Ectodermal cell (in vitro differentiated cells): ENCODE results near the gene ADORA1.

Experiments used
- H3K27ac ChIP-seq: 2 replicates; pipeline ENCODE4 v1.7.0; 2013; ENCODE audit warnings: mild to moderate bottlenecking, low read depth, low read length; ENCODE audit not compliant: insufficient read depth, poor library complexity, severe bottlenecking
- H3K27me3 ChIP-seq: 2 replicates; pipeline ENCODE4 v1.7.0; 2013; ENCODE audit warnings: mild to moderate bottlenecking, low read length; ENCODE audit not compliant: insufficient read depth, control insufficient read depth, poor library complexity, severe bottlenecking
- H3K36me3 ChIP-seq: one replicate; pipeline ENCODE4 v1.7.0; 2013; ENCODE audit warnings: low read length; ENCODE audit not compliant: control insufficient read depth, insufficient read depth
- H3K4me1 ChIP-seq: one replicate; pipeline ENCODE4 v1.7.0; 2013; ENCODE audit warnings: low read length; ENCODE audit not compliant: control insufficient read depth, insufficient read depth
- H3K4me3 ChIP-seq: 2 replicates; pipeline ENCODE4 v1.7.0; 2013; ENCODE audit warnings: low read depth, low read length, control low read depth; ENCODE audit not compliant: insufficient read depth
- H3K9me3 ChIP-seq: 2 replicates; pipeline ENCODE4 v1.7.0; 2013; ENCODE audit warnings: mild to moderate bottlenecking, low read length, moderate library complexity; ENCODE audit not compliant: control insufficient read depth
- WGBS, 2 experiments: methylation state at CpG; one replicate each; pipeline ENCODE4 v1.1.7; 2013; ENCODE audit warnings: missing lambda C conversion rate in 2 of 2; 5-methylcytosine and 5-hydroxymethylcytosine counted together

Gene ADORA1

DNA sequence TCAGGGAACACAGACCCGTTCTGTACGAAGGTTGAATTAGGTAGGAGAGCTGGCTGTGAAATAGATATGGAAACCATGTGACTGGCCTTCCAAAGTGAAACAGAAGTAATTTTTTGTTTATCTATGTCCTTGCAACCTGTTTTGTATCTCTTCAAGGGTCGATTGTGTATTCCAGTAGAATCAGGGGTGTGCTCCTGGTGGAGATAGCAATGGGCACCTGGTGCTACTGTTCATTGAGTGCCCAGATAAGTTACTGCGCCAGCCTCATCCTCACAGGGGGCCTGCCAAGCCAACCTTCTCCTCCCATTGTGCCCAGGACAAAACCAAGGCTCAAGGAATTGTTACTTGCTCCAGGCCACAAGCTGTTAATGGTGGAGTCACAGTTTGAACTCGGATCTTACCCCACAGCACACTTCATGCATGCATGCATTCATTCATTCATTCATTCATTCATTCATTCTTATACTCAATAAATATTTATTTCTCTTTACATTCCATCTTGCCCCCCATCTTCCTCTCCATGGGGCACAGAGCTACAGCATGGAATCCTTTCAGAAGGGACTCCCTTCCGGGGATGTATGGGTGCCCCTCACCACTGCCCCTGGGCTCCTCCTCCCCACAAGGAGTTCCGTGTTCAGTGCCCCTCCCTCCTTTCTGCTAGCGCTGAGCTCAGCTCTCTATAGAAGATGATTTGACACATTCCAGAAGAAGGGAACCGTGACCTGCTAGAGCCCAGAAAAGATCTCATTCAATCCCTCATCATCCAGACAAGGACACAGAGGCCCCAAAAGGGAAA lies 24.0 kb downstream of the ADORA1 start:
- no peaks in the 10 kb centered on the region for H3K27me3 ChIP-seq
- WGBS, 2 experiments: 75 to 76% methylated on average over 9 of the region's 9 CpGs
- H3K4me3 ChIP-seq: no peak overlapping the region
- no peak overlapping the region for H3K27ac ChIP-seq
- H3K4me1 ChIP-seq: peaks cover 67% of the 10 kb centered on the region
- no peaks in the 10 kb centered on the region for H3K36me3 ChIP-seq
- no peaks in the 10 kb centered on the region for H3K9me3 ChIP-seq

- Histone ChIP-seq H3K36me3 (no peaks in the 10 kb centered on the region), H3K27ac (peak overlapping the region; percentile 77), H3K4me1 (peaks cover 67% of the 10 kb centered on the region), H3K9me3 (no peaks in the 10 kb centered on the region), H3K27me3 (no peaks in the 10 kb centered on the region), H3K4me3 (no peak overlapping the region)
- 38 to 39% methylated on average over 10 of the region's 10 CpGs for WGBS, 2 experiments
Observed at GRCh38 chr1:203152158-203153034, 24.9 kb downstream of the ADORA1 start.

DNA sequence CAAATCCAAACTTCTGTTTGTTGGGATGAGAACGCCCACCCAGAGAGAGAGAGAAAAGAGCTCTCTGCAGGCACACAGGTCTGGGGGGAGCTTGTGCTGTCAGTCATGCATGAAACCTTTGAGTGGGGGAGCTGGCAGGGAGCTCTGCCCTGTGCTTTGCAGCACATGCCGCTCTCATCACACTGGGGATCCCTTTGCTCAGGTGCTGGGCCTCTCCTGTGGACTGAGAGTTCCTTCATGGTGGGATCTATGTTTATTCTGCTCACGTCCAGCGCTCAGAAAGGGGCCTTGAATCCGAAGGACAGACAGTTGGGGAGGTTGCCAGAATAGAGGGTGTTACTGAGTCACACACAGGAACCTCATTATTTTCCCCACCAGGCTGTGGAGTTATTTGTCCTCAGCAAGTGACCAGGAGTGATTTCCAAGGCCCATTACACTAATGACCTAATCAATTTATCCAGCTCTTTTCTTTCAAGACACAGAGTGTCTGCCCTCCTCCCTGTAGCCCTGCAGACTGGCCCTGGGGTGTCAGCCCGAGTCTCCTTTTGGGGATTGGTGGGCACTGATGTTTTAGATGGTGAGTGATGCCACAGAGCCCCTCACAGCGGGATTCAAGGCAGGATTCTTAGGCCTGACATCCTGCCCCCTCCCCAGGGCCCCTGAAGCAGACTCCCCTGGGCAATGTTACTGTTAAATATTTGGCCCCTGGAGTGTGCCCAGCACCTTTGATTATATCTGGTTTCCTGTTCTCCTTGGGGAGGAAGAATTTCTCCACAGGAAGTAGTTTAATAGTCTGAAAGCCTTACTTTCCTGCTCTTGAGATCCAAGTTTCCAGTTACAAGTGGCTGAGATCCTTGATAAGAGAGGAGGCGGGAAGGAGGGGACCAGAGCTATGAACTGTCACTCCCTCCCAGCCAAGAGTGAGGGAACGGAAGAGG lies 25.8 kb downstream of the ADORA1 start:
- Histone ChIP-seq H3K9me3 (no peaks in the 10 kb centered on the region), H3K4me3 (no peak overlapping the region), H3K4me1 (peaks cover 67% of the 10 kb centered on the region), H3K27me3 (no peaks in the 10 kb centered on the region), H3K27ac (no peak overlapping the region), H3K36me3 (no peaks in the 10 kb centered on the region)
- 32 to 37% methylated on average over 9 of the region's 9 CpGs for WGBS, 2 experiments

GRCh38 chr1:203153989-203154821 lies 26.7 kb downstream of the ADORA1 start:
- peaks cover 70% of the 10 kb centered on the region for H3K4me1 ChIP-seq
- WGBS, 2 experiments: 80 to 83% methylated on average over 13 of the region's 13 CpGs
- no peak overlapping the region for H3K27ac ChIP-seq
- H3K9me3 ChIP-seq: no peaks in the 10 kb centered on the region
- H3K36me3 ChIP-seq: no peaks in the 10 kb centered on the region
- no peak overlapping the region for H3K4me3 ChIP-seq
- H3K27me3 ChIP-seq: no peaks in the 10 kb centered on the region

GRCh38 chr1:203156280-203156679 lies 28.8 kb downstream of the ADORA1 start:
- Histone ChIP-seq H3K36me3 (no peaks in the 10 kb centered on the region), H3K4me3 (no peak overlapping the region), H3K4me1 (peaks cover 56% of the 10 kb centered on the region), H3K9me3 (no peaks in the 10 kb centered on the region), H3K27ac (no peak overlapping the region), H3K27me3 (no peaks in the 10 kb centered on the region)
- 92 to 100% methylated on average over 1 of the region's 1 CpG for WGBS, 2 experiments

DNA sequence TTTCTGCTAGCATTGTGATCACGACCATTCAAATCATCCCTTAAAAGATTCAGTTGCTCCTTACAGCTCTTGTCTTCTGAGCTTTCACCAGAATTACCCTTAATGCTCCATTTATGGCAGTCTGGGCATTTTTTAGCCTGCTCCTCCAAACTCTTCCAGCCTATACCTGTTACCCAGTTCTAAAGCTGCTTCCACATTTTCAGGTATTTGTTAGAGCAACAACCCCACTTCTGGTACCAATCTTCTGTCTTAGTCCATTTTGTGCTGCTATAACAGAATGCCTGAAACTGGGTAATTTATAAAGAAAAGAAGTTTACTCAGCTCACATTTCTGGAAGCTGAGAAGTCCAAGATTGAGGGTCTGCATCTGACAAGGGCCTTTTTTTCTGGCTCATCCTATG lies 30.9 kb downstream of the ADORA1 start:
- H3K4me3 ChIP-seq: no peak overlapping the region
- peaks cover 36% of the 10 kb centered on the region for H3K4me1 ChIP-seq
- 90 to 98% methylated on average over 1 of the region's 1 CpG for WGBS, 2 experiments
- H3K27me3 ChIP-seq: no peaks in the 10 kb centered on the region
- H3K9me3 ChIP-seq: no peaks in the 10 kb centered on the region
- H3K36me3 ChIP-seq: no peaks in the 10 kb centered on the region
- H3K27ac ChIP-seq: no peak overlapping the region

DNA sequence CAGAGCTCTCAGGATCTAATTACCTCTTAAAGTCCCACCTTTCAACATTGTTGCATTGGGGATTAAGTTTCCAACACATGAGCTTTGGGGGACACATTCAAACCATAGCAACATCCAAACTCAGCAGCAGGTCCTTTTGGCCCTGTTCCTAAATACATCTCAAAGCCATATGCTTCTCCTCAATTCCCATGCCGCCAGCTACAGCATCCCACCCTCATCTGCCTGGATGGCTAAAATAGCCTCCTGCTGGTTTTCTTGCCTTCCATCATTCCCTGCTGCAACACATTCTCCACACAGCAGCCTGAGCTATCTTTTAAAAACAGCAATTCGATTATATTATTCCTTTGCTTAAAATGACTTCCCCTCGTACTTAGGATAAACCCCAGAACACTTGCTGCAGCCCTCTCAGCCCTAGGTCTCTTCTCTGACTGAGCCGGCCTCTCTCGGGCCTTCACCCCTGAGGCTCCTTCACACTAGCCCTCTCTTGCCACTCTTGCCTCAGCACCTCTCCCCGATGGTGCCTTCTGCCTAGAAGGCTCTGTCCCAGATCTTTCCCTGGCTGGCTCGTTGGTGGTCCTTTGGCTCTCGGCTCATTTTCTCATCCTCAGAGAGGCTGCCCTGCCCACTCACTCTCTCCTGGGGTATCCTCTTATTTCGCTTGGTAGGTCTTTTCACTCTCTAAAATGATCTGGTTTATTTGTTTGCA lies 31.6 kb downstream of the ADORA1 start:
- WGBS, 2 experiments: 78 to 84% methylated on average over 8 to 9 of the region's 9 CpGs
- no peak overlapping the region for H3K27ac ChIP-seq
- H3K4me3 ChIP-seq: no peak overlapping the region
- H3K9me3 ChIP-seq: no peaks in the 10 kb centered on the region
- peaks cover 29% of the 10 kb centered on the region for H3K4me1 ChIP-seq
- H3K27me3 ChIP-seq: no peaks in the 10 kb centered on the region
- H3K36me3 ChIP-seq: no peaks in the 10 kb centered on the region

DNA sequence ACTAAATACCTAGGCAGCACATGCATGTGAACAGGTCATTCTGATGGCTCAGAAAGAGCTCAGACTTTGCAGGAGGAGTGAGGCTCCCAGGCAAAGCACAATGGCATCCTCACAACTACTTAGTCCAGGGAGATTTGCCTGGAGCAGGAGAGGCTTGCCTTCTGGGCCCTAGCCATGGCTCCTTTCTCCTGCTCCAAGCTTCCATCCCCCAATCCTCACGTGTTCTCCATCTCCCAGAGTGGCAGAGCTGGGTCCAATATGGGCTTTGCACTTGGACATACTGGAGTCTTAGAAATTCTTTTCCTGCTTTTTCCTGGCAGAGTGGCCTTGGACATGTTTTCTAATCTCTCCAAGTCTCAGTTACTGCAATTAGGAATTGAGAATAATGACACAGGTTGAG lies 32.3 kb downstream of the ADORA1 start:
- H3K4me1 ChIP-seq: peaks cover 22% of the 10 kb centered on the region
- no peak overlapping the region for H3K4me3 ChIP-seq
- no peaks in the 10 kb centered on the region for H3K27me3 ChIP-seq
- no peaks in the 10 kb centered on the region for H3K9me3 ChIP-seq
- H3K36me3 ChIP-seq: no peaks in the 10 kb centered on the region
- WGBS, 2 experiments: 78 to 90% methylated on average over 1 of the region's 1 CpG
- H3K27ac ChIP-seq: no peak overlapping the region

DNA sequence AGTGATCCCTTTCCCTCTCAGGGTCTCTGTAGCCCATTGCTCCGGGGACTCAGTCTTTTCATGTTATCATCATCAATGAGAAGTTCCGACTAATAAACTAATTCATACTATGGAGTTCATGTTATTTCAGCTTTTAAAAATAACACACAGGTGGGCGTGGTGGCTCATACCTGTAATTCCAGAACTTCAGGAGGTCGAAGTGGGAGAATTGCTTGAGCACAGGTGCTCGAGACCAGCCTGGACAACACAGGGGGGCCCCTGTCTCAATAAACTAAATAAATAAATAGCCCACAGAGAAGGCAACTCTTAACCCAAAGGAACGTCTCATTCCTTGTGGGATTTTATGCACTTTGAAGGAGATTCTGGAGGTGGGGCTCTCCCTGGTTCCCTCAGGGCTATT lies 33.6 kb downstream of the ADORA1 start:
- H3K36me3 ChIP-seq: no peaks in the 10 kb centered on the region
- no peaks in the 10 kb centered on the region for H3K27me3 ChIP-seq
- H3K9me3 ChIP-seq: no peaks in the 10 kb centered on the region
- H3K27ac ChIP-seq: no peak overlapping the region
- H3K4me1 ChIP-seq: peaks cover 12% of the 10 kb centered on the region
- WGBS, 2 experiments: 84 to 91% methylated on average over 6 of the region's 6 CpGs
- H3K4me3 ChIP-seq: no peak overlapping the region
